ENCODE data around the gene BLOC1S4. TPM values are rescaled to one million over a fixed set of nuclear protein-coding genes. Genes with fewer than 3 reads are reported as not detected.

BLOC1S4 gene
- total and polyA plus RNA-seq, 7 donors, result 9.1 to 19.7 (median 13.2) TPM

GRCh38 chr4:6739920-6740319, 23.9 kb downstream of the BLOC1S4 start:
- Histone ChIP-seq H3K4me3 (no peak overlapping the region), H3K27me3 (no peaks in the 10 kb centered on the region), H3K36me3 (no peaks in the 10 kb centered on the region), H3K4me1 (no peaks in the 10 kb centered on the region), H3K9me3 (no peaks in the 10 kb centered on the region), H3K27ac (no peak overlapping the region)
- TF ChIP-seq EP300 (IDR thresholded peaks at IDR 0.05) (no peak), CTCF (IDR thresholded peaks at IDR 0.05) (no peak), POLR2AphosphoS5 (IDR thresholded peaks at IDR 0.05) (no peak), POLR2A (IDR thresholded peaks at IDR 0.05) (no peak)
- intact Hi-C loops (cut with DNase I), result no loop called here
- DNase-seq, result no peak
- 93 to 94% methylated on average over 4 of the region's 4 CpGs for WGBS, 2 donors

DNA sequence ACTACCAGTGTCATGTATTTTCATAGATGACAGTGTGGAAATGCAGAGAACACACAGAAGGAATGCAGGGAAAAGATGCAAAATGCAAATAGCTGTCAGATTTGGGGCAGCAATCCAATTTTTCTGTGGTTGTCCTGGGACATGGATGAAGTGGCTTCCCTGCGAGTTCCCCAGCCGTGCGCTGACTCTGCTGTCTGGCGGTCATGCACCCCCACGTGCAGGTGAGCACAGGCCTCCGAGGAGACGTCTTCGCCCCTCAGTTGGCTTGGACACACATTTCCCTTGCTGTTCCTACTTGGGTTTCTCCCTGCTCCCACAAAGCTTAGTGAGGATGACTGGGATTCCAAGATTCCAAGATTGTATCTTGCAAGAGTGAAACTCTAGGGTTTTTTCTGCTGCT, 24.4 kb downstream of the BLOC1S4 start:
- Histone ChIP-seq H3K9me3 (no peaks in the 10 kb centered on the region), H3K4me1 (no peaks in the 10 kb centered on the region), H3K36me3 (no peaks in the 10 kb centered on the region), H3K27ac (no peak overlapping the region), H3K4me3 (no peak overlapping the region), H3K27me3 (no peaks in the 10 kb centered on the region)
- 94 to 97% methylated on average over 8 of the region's 8 CpGs for WGBS, 2 donors
- intact Hi-C loops (cut with DNase I), result no loop called here
- DNase-seq, result no peak
- TF ChIP-seq POLR2A (IDR thresholded peaks at IDR 0.05) (no peak), POLR2AphosphoS5 (IDR thresholded peaks at IDR 0.05) (no peak), EP300 (IDR thresholded peaks at IDR 0.05) (no peak), CTCF (IDR thresholded peaks at IDR 0.05) (no peak)

GRCh38 chr4:6742507-6742906, 26.5 kb downstream of the BLOC1S4 start:
- no peaks in the 10 kb centered on the region for H3K27me3 ChIP-seq
- no peak overlapping the region for H3K27ac ChIP-seq
- H3K36me3 ChIP-seq, result no peaks in the 10 kb centered on the region
- DNase-seq, result no peak
- TF ChIP-seq POLR2AphosphoS5 (IDR thresholded peaks at IDR 0.05) (no peak), POLR2A (IDR thresholded peaks at IDR 0.05) (no peak), EP300 (IDR thresholded peaks at IDR 0.05) (no peak), CTCF (IDR thresholded peaks at IDR 0.05) (no peak)
- H3K4me1 ChIP-seq, result peaks cover 0 to 8% (median 0%) of the 10 kb centered on the region in 4 donors
- intact Hi-C loops (cut with DNase I), result no loop called here
- H3K9me3 ChIP-seq, result no peaks in the 10 kb centered on the region
- WGBS, 2 donors, result 76 to 86% methylated on average over 2 of the region's 2 CpGs
- no peak overlapping the region for H3K4me3 ChIP-seq

- intact Hi-C loops (cut with DNase I), result no loop called here
- Histone ChIP-seq H3K4me1 (peaks cover 0 to 11% (median 2%) of the 10 kb centered on the region in 4 donors), H3K4me3 (no peak overlapping the region), H3K27me3 (no peaks in the 10 kb centered on the region), H3K27ac (no peak overlapping the region), H3K36me3 (no peaks in the 10 kb centered on the region), H3K9me3 (no peaks in the 10 kb centered on the region)
- WGBS, 2 donors, result 84 to 88% methylated on average over 11 of the region's 11 CpGs
- TF ChIP-seq POLR2A (IDR thresholded peaks at IDR 0.05) (no peak), POLR2AphosphoS5 (IDR thresholded peaks at IDR 0.05) (no peak), CTCF (IDR thresholded peaks at IDR 0.05) (no peak), EP300 (IDR thresholded peaks at IDR 0.05) (no peak)
- DNase-seq, result no peak
Observed at GRCh38 chr4:6742989-6743388, 27.0 kb downstream of the BLOC1S4 start.

- 25 to 70% methylated on average over 20 of the region's 20 CpGs for WGBS, 2 donors
- intact Hi-C loops (cut with DNase I), result no loop called here
- H3K9me3 ChIP-seq, result no peaks in the 10 kb centered on the region
- no peak for DNase-seq
- no peaks in the 10 kb centered on the region for H3K27me3 ChIP-seq
- H3K36me3 ChIP-seq, result no peaks in the 10 kb centered on the region
- no peak overlapping the region for H3K27ac ChIP-seq
- H3K4me1 ChIP-seq, result peaks cover 0 to 11% (median 3%) of the 10 kb centered on the region in 4 donors
- H3K4me3 ChIP-seq, result no peak overlapping the region
- TF ChIP-seq POLR2A (IDR thresholded peaks at IDR 0.05) (no peak), CTCF (IDR thresholded peaks at IDR 0.05) (no peak)
Observed at GRCh38 chr4:6746721-6747293, 30.8 kb downstream of the BLOC1S4 start.
